CD4-positive, alpha-beta T cell (primary cell): ENCODE measurements around the gene CYP26C1. TPM values are rescaled to one million over a fixed set of nuclear protein-coding genes. Genes with fewer than 3 reads are reported as not detected.
"Not testable (repeated sequence)": the region's sequence is repeated elsewhere in the genome, so short reads cannot be mapped to it uniquely, and the experiment has no call there.

ENCODE experiments used
- ATAC-seq: fragments of 200-7000 bp; cut with Tn5 transposase; one replicate; pipeline ENCODE4 v1.10.0; 2022; ENCODE audit warnings: mild to moderate bottlenecking; ENCODE audit not compliant: poor library complexity
- CTCF ChIA-PET: fragments of 350-600 bp; sonication (Branson Sonifier 250); formaldehyde crosslinking; loops from one replicate; lab custom pipeline; 2021; ENCODE audit warnings: antibody characterized with exemption, inconsistent platforms; lab: Charles Lee
- POLR2A ChIA-PET: fragments of 350-600 bp; sonication (Branson Sonifier 250); formaldehyde crosslinking; loops from one replicate; lab custom pipeline; 2021; ENCODE audit warnings: antibody characterized with exemption, inconsistent platforms; lab: Charles Lee
- DNase-seq, 14 experiments: peaks; one replicate each; pipeline ENCODE4 v3.0.0-alpha.2; 2013 to 2020; ENCODE audit warnings: mixed read lengths in 2 of 14
- H3K27ac ChIP-seq, 2 donors: one replicate each; pipeline versions ENCODE4 v1.5.1 to v1.7.0; 2013; ENCODE audit warnings: low read length in 2 of 2, low read depth in 1 of 2, mild to moderate bottlenecking in 1 of 2
- H3K27me3 ChIP-seq, 2 experiments: 1 replicate in 1 of 2; 2 replicates in 1 of 2; pipeline versions ENCODE4 v1.6.1 to v1.7.0; 2013; ENCODE audit warnings: low read length in 2 of 2, control low read depth in 1 of 2, mild to moderate bottlenecking in 1 of 2, moderate library complexity in 1 of 2; ENCODE audit not compliant: insufficient read depth in 2 of 2, control insufficient read depth in 1 of 2
- H3K36me3 ChIP-seq: one replicate; pipeline ENCODE4 v1.6.1; 2013; ENCODE audit warnings: low read length, control low read depth; ENCODE audit not compliant: insufficient read depth
- H3K4me1 ChIP-seq: one replicate; pipeline ENCODE4 v1.6.1; 2013; ENCODE audit warnings: low read length, control low read depth; ENCODE audit not compliant: insufficient read depth
- H3K4me3 ChIP-seq: one replicate; pipeline ENCODE4 v1.5.1; 2013; ENCODE audit warnings: mild to moderate bottlenecking, low read length, moderate library complexity
- H3K9me3 ChIP-seq, 2 experiments: 1 replicate in 1 of 2; 2 replicates in 1 of 2; pipeline versions ENCODE4 v1.6.1 to v1.7.0; 2013; ENCODE audit warnings: low read length in 2 of 2, mild to moderate bottlenecking in 2 of 2, control low read depth in 1 of 2, moderate library complexity in 1 of 2; ENCODE audit not compliant: control insufficient read depth in 1 of 2, insufficient read depth in 1 of 2
- H3K27ac Mint-ChIP-seq: one replicate; pipeline ENCODE4 v1.8.0; 2020; ENCODE audit warnings: mixed read lengths
- H3K27me3 Mint-ChIP-seq: one replicate; pipeline ENCODE4 v1.8.0; 2021; ENCODE audit warnings: mixed read lengths
- H3K36me3 Mint-ChIP-seq: one replicate; pipeline ENCODE4 v1.8.0; 2021; ENCODE audit warnings: low read depth, mixed read lengths
- H3K4me1 Mint-ChIP-seq: one replicate; pipeline ENCODE4 v1.8.0; 2021; ENCODE audit warnings: low read depth, mixed read lengths
- H3K4me3 Mint-ChIP-seq: one replicate; pipeline ENCODE4 v1.8.0; 2020; ENCODE audit warnings: mild to moderate bottlenecking, mixed read lengths
- H3K9me3 Mint-ChIP-seq: one replicate; pipeline ENCODE4 v1.8.0; 2020; ENCODE audit warnings: mixed read lengths
- intact Hi-C, 2 experiments: fragments of 100-400 bp; cut with DNase I in 1 of 2; cut with micrococcal nuclease in 1 of 2; formaldehyde crosslinking; loops; one replicate each; pipeline versions ENCODE4 v1.15.1 to v1.9.0; 2023 to 2025; cut with DNase I, micrococcal nuclease
- total RNA-seq, 174 experiments: library from RNA in 2 of 174; stranded (reverse) in 2 of 174; gene quantifications; one replicate each; pipeline ENCODE4 v1.2.3 and lab custom pipeline; 2021 to 2026
- TF ChIP-seq, protein P1 (sequence below): fragments of 200-600 bp; IDR thresholded peaks from one replicate; pipeline ENCODE4 v1.8.0; 2022; ENCODE audit warnings: antibody characterized with exemption, mild to moderate bottlenecking

CYP26C1 gene
- total RNA-seq, 2 experiments from 2014 or later = 0.14 TPM; not detected in 1

DNA sequence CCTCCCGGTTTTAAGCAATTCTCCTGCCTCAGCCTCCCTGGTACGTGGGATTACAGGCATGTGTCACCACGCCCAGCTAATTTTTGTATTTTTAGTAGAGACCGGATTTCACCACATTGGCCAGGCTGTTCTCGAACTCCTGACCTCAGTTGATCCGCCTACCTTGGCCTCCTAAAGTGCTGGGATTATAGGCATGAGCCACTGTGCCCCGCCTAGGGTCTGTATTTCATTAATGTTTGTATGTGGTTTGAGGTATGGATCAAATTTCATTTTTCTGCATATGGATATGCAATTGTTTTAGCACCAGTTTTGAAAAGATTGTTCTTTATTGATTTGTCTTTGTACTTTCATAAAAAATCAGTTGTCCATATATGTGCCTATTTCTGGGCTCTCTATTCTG is 39.1 kb downstream of the CYP26C1 start:
- H3K27ac Mint-ChIP-seq = no peak overlapping the region

GRCh38 chr10:93101148-93101547 is 40.5 kb downstream of the CYP26C1 start:
- H3K27me3 Mint-ChIP-seq, H3K4me1 Mint-ChIP-seq, H3K4me3 Mint-ChIP-seq, ATAC-seq, H3K36me3 Mint-ChIP-seq, H3K27ac Mint-ChIP-seq, H3K4me3 ChIP-seq, H3K4me1 ChIP-seq, intact Hi-C loops, CTCF ChIA-PET, POLR2A ChIA-PET, DNase-seq, H3K27ac ChIP-seq, H3K9me3 ChIP-seq, H3K36me3 ChIP-seq, H3K27me3 ChIP-seq, H3K9me3 Mint-ChIP-seq: not testable (repeated sequence)

More for the DNA sequence above, 39.1 kb downstream of the CYP26C1 start:
- no peaks in the 10 kb centered on the region for H3K9me3 Mint-ChIP-seq
- H3K36me3 ChIP-seq = no peaks in the 10 kb centered on the region
- H3K4me1 ChIP-seq = no peaks in the 10 kb centered on the region
- H3K27me3 Mint-ChIP-seq = no peaks in the 10 kb centered on the region
- no peaks in the 10 kb centered on the region for H3K27me3 ChIP-seq
- no peaks in the 10 kb centered on the region for H3K9me3 ChIP-seq
- intact Hi-C loops = no loop called here
- no peak overlapping the region for H3K27ac ChIP-seq
- H3K4me1 Mint-ChIP-seq = no peaks in the 10 kb centered on the region
- ATAC-seq = no peak
- H3K4me3 ChIP-seq = no peak overlapping the region
- DNase-seq = no peak
- no peak overlapping the region for H3K4me3 Mint-ChIP-seq
- CTCF ChIA-PET = no interaction called here
- POLR2A ChIA-PET = no interaction called here
- H3K36me3 Mint-ChIP-seq = no peaks in the 10 kb centered on the region
- TF ChIP-seq, protein P1, sequence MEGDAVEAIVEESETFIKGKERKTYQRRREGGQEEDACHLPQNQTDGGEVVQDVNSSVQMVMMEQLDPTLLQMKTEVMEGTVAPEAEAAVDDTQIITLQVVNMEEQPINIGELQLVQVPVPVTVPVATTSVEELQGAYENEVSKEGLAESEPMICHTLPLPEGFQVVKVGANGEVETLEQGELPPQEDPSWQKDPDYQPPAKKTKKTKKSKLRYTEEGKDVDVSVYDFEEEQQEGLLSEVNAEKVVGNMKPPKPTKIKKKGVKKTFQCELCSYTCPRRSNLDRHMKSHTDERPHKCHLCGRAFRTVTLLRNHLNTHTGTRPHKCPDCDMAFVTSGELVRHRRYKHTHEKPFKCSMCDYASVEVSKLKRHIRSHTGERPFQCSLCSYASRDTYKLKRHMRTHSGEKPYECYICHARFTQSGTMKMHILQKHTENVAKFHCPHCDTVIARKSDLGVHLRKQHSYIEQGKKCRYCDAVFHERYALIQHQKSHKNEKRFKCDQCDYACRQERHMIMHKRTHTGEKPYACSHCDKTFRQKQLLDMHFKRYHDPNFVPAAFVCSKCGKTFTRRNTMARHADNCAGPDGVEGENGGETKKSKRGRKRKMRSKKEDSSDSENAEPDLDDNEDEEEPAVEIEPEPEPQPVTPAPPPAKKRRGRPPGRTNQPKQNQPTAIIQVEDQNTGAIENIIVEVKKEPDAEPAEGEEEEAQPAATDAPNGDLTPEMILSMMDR = no peak

GRCh38 chr10:93103953-93104352 is 43.4 kb downstream of the CYP26C1 start:
- H3K27ac ChIP-seq = no peak overlapping the region
- Mint-ChIP-seq H3K27ac (no peak overlapping the region), H3K36me3 (no peaks in the 10 kb centered on the region), H3K4me1 (no peaks in the 10 kb centered on the region), H3K4me3 (no peak overlapping the region), H3K27me3 (no peaks in the 10 kb centered on the region), H3K9me3 (no peaks in the 10 kb centered on the region)
- H3K4me1 ChIP-seq = no peaks in the 10 kb centered on the region
- intact Hi-C loops = no loop called here
- POLR2A ChIA-PET = no interaction called here
- CTCF ChIA-PET = no interaction called here
- no peak for ATAC-seq
- DNase-seq = no peak
- H3K36me3 ChIP-seq = no peaks in the 10 kb centered on the region
- no peak overlapping the region for H3K4me3 ChIP-seq
- TF ChIP-seq, protein P1 = no peak
- H3K27me3 ChIP-seq = no peaks in the 10 kb centered on the region
- no peaks in the 10 kb centered on the region for H3K9me3 ChIP-seq

- Histone ChIP-seq H3K9me3 (no peaks in the 10 kb centered on the region), H3K4me3 (no peak overlapping the region), H3K27ac (no peak overlapping the region), H3K4me1 (no peaks in the 10 kb centered on the region), H3K27me3 (no peaks in the 10 kb centered on the region), H3K36me3 (no peaks in the 10 kb centered on the region)
- no peak overlapping the region for H3K27ac Mint-ChIP-seq
- POLR2A ChIA-PET = no interaction called here
- TF ChIP-seq, protein P1 = no peak
- DNase-seq (no peak), ATAC-seq (no peak)
- H3K36me3 Mint-ChIP-seq = no peaks in the 10 kb centered on the region
- H3K9me3 Mint-ChIP-seq = no peaks in the 10 kb centered on the region
- CTCF ChIA-PET = no interaction called here
- no peaks in the 10 kb centered on the region for H3K4me1 Mint-ChIP-seq
- intact Hi-C loops = no loop called here
- no peak overlapping the region for H3K4me3 Mint-ChIP-seq
- H3K27me3 Mint-ChIP-seq = peaks cover 5% of the 10 kb centered on the region
Measured at GRCh38 chr10:93106631-93107072, 46.1 kb downstream of the CYP26C1 start.
